Glutamatergic neuron (in vitro differentiated cells): Measurements from ENCODE around the gene HOXB6. TPM values are rescaled to one million over a fixed set of nuclear protein-coding genes. Genes with fewer than 3 reads are reported as not detected.
A peak's percentile ranks its signal among the peaks of the same experiment; 100 is the strongest.

Source experiments
- DNase-seq: peaks from one replicate; pipeline ENCODE4 v3.0.0; 2022
- H3K27ac Mint-ChIP-seq: one replicate; pipeline ENCODE4 v1.8.0; 2020; ENCODE audit warnings: mild to moderate bottlenecking, mixed read lengths, inconsistent platforms; ENCODE audit not compliant: unreplicated experiment
- H3K27me3 Mint-ChIP-seq: one replicate; pipeline ENCODE4 v1.8.0; 2020; ENCODE audit warnings: mild to moderate bottlenecking, moderate library complexity, mixed read lengths, inconsistent platforms; ENCODE audit not compliant: unreplicated experiment
- H3K36me3 Mint-ChIP-seq: one replicate; pipeline ENCODE4 v1.8.0; 2020; ENCODE audit warnings: mild to moderate bottlenecking, mixed read lengths, inconsistent platforms; ENCODE audit not compliant: unreplicated experiment
- H3K4me1 Mint-ChIP-seq: one replicate; pipeline ENCODE4 v1.8.0; 2020; ENCODE audit warnings: mild to moderate bottlenecking, low read depth, mixed read lengths, inconsistent platforms; ENCODE audit not compliant: unreplicated experiment
- H3K4me3 Mint-ChIP-seq: one replicate; pipeline ENCODE4 v1.8.0; 2020; ENCODE audit warnings: mild to moderate bottlenecking, mixed read lengths, inconsistent platforms; ENCODE audit not compliant: unreplicated experiment
- H3K9me3 Mint-ChIP-seq: one replicate; pipeline ENCODE4 v1.8.0; 2020; ENCODE audit warnings: mild to moderate bottlenecking, moderate library complexity, mixed read lengths, inconsistent platforms; ENCODE audit not compliant: unreplicated experiment
- CTCF ChIP-seq: fragments of 200-600 bp; sonication (generic); IDR thresholded peaks from one replicate; pipeline ENCODE4 v1.5.0; 2021; ENCODE audit not compliant: partially characterized antibody, unreplicated experiment
- total RNA-seq: library from RNA; stranded (reverse); fragmentation: NEBNext Ultra II Directional; extraction: Animal tissue kit (Norgen Biotek cat#: 25700); gene quantifications from one replicate; pipeline ENCODE4 v1.2.1, GENCODE V29; 2021; ENCODE audit not compliant: unreplicated experiment

The HOXB6 gene
- total RNA-seq, 1 donor from 2014 or later: not detected

- no peak for TF ChIP-seq CTCF
- Mint-ChIP-seq H3K9me3 (peaks cover 18% of the 10 kb centered on the region), H3K36me3 (no peaks in the 10 kb centered on the region), H3K27ac (no peak overlapping the region), H3K4me1 (peaks cover 3% of the 10 kb centered on the region), H3K4me3 (peak overlapping the region; percentile 87), H3K27me3 (peaks cover 62% of the 10 kb centered on the region)
- DNase-seq: no peak
Observed at GRCh38 chr17:48611213-48611612, 6.4 kb upstream of the HOXB6 start.

- TF ChIP-seq CTCF: no peak
- Mint-ChIP-seq H3K27me3 (peaks cover 58% of the 10 kb centered on the region), H3K9me3 (peaks cover 18% of the 10 kb centered on the region), H3K36me3 (no peaks in the 10 kb centered on the region), H3K4me1 (peaks cover 3% of the 10 kb centered on the region), H3K4me3 (peak within 1 kb of the TSS; percentile 87), H3K27ac (no peak within 1 kb of the TSS)
- peak; percentile 72 for DNase-seq
Observed at GRCh38 chr17:48610282-48611211, 5.8 kb upstream of the HOXB6 start, which contains the start of gene HOXB7. Gene HOXB7 (minus strand): TSS chr17:48611017. CDS start chr17:48610918, 99 bp downstream.

DNA sequence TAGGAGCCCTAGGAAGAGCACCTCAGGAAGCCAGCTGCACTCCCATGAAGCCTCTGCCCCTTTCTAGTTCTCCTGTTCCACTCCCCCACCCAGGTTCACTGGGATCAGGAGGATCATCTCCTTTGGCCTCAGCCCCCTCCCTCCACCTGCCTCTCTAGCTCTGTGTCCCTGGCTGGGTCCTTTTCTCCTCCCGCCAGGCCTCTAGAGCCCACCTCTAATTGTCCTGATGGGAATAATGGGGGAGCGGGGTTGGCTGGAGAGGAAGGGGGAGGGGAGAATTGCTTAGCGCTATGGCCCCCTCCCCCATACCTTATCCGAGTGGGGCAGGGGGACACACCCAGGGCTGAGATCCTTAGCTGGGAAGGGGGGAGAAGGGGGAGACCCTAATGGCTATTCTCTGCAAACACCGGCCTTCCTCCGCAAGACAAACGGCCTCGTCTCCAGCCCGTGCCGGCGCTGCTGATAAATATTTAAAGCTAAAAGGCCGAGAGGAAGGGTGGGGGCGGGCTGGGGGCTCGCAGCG is 5.0 kb upstream of the HOXB6 start:
- H3K27me3 Mint-ChIP-seq: peaks cover 54% of the 10 kb centered on the region
- H3K36me3 Mint-ChIP-seq: no peaks in the 10 kb centered on the region
- H3K27ac Mint-ChIP-seq: no peak overlapping the region
- peaks cover 3% of the 10 kb centered on the region for H3K4me1 Mint-ChIP-seq
- H3K9me3 Mint-ChIP-seq: peaks cover 18% of the 10 kb centered on the region
- no peak overlapping the region for H3K4me3 Mint-ChIP-seq
- DNase-seq: no peak
- TF ChIP-seq CTCF: no peak

GRCh38 chr17:48609033-48609432 is 4.2 kb upstream of the HOXB6 start:
- peaks cover 3% of the 10 kb centered on the region for H3K4me1 Mint-ChIP-seq
- H3K27ac Mint-ChIP-seq: no peak overlapping the region
- H3K4me3 Mint-ChIP-seq: no peak overlapping the region
- peaks cover 49% of the 10 kb centered on the region for H3K27me3 Mint-ChIP-seq
- no peaks in the 10 kb centered on the region for H3K36me3 Mint-ChIP-seq
- no peak for DNase-seq
- H3K9me3 Mint-ChIP-seq: peaks cover 23% of the 10 kb centered on the region
- TF ChIP-seq CTCF: no peak

DNA sequence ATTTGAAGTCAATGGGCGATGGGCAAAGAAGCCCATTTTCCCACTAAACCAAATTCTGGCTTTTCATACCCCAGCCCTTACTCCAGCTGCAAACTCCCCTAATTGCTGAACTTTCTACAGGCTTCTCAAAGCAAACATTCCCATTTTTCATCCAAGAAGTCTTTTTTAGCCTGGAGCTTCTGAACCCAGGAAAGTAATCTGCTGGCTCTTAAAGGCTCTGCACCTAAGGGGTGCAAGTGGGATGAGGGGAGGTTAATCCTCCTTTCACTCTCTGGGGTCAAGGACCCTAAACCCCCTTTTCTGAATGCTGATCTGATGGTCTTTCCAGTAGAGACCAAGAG is 3.7 kb upstream of the HOXB6 start:
- no peaks in the 10 kb centered on the region for H3K36me3 Mint-ChIP-seq
- peaks cover 50% of the 10 kb centered on the region for H3K27me3 Mint-ChIP-seq
- no peak overlapping the region for H3K4me3 Mint-ChIP-seq
- no peak for DNase-seq
- H3K9me3 Mint-ChIP-seq: peaks cover 23% of the 10 kb centered on the region
- peaks cover 2% of the 10 kb centered on the region for H3K4me1 Mint-ChIP-seq
- TF ChIP-seq CTCF: no peak
- H3K27ac Mint-ChIP-seq: no peak overlapping the region
